Measurements from ENCODE around the gene SLC36A4. TPM values are rescaled to one million over a fixed set of nuclear protein-coding genes. Genes with fewer than 3 reads are reported as not detected.
A peak's percentile ranks its signal among the peaks of the same experiment; 100 is the strongest.
"Not testable (repeated sequence)": the region's sequence is repeated elsewhere in the genome, so short reads cannot be mapped to it uniquely, and the experiment has no call there.

SLC36A4 gene
- total RNA-seq = 10 to 100 TPM; 24.8 to 50.2 (median 39.2) TPM

DNA sequence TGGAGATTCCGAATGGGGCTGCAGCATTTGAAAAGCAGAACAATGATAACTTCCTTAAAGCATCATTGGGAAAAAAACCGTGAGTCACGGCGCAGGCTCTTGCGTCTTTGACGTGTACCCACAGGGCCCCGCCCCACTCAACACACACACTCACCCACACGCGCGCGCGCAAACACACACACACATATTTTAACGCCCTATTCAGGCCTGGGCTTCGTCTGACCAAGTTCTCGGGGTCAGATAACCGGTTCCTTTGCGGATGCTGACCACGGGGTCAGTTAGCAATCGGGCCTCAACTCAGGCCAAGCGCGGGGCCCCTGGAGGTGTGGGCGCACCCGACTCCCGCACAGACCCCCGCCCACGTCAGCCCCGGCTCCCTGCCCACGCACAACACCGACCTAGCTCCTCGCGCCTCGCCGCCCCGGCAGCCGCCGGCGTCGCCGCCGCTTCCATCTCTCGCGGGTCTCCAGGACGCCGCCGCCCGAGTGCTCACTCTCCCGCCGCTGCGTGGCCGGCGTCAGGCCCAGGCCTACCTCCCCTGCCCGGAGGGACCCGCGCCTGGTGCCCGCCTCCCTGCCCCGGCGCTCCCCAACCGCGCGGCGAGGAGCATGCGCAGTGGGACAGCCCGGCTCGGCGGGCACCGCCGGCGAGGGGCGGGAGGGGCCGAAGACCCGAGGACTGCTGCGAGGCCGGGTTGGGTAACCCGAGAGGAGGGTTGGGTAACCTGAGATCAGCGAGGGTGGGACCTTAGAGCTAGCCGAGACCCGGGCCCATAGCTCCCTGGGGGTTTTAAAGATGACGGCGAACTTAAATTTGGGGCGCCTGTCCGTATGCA lies at the start of gene SLC36A4:
Gene SLC36A4, minus strand, starts transcription at position 612 of the 835 bp plus-strand sequence. Its CDS starts 159 bp downstream, at position 453.
- H3K27ac ChIP-seq = peak within 1 kb of the TSS; percentile 92 to 98 (median 96)
- no peaks in the 10 kb centered on the region for H3K27me3 ChIP-seq
- peak within 1 kb of the TSS; percentile 82 to 83 (median 82) for H3K4me3 ChIP-seq (replicated peaks in 1 of 3)
- intact Hi-C loops (cut with DNase I) = no loop called here
- peaks cover 0 to 5% of the 10 kb centered on the region in 2 donors for H3K4me1 ChIP-seq
- WGBS, 2 donors = 1% methylated on average over 36 to 43 of the region's 81 CpGs
- peak; percentile 92 for DNase-seq
- TF ChIP-seq, protein P1, sequence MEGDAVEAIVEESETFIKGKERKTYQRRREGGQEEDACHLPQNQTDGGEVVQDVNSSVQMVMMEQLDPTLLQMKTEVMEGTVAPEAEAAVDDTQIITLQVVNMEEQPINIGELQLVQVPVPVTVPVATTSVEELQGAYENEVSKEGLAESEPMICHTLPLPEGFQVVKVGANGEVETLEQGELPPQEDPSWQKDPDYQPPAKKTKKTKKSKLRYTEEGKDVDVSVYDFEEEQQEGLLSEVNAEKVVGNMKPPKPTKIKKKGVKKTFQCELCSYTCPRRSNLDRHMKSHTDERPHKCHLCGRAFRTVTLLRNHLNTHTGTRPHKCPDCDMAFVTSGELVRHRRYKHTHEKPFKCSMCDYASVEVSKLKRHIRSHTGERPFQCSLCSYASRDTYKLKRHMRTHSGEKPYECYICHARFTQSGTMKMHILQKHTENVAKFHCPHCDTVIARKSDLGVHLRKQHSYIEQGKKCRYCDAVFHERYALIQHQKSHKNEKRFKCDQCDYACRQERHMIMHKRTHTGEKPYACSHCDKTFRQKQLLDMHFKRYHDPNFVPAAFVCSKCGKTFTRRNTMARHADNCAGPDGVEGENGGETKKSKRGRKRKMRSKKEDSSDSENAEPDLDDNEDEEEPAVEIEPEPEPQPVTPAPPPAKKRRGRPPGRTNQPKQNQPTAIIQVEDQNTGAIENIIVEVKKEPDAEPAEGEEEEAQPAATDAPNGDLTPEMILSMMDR (IDR thresholded peaks at IDR 0.05) = no peak
- peak; percentile 69 to 89 for TF ChIP-seq POLR2A (IDR thresholded peaks at IDR 0.05)
- H3K36me3 ChIP-seq = no peaks in the 10 kb centered on the region
- no peaks in the 10 kb centered on the region for H3K9me3 ChIP-seq

DNA sequence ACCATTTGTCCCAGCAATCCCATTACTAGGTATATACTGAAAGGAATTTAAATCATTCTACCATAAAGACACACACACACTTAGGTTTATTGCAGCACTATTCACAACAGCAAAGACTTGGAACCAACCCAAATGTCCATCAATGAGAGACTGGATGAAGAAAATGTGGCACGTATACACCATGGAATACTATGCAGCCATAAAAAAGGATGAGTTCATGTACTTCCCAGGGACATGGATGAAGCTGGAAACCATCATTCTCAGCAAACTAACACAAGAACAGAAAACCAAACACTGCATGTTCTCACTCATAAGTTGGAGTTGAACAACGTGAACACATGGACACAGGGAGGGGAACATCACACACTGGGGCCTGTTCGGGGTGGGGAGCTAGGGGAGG lies 49.0 kb upstream of the SLC36A4 start:
- WGBS, 2 donors = 94 to 95% methylated on average over 3 of the region's 3 CpGs
- DNase-seq; H3K4me3 ChIP-seq (replicated peaks in 1 of 3); H3K27me3 ChIP-seq; H3K9me3 ChIP-seq; H3K36me3 ChIP-seq; H3K27ac ChIP-seq; intact Hi-C loops (cut with DNase I): not testable (repeated sequence)
- H3K4me1 ChIP-seq = peaks cover 16 to 19% of the 10 kb centered on the region in 2 donors

DNA sequence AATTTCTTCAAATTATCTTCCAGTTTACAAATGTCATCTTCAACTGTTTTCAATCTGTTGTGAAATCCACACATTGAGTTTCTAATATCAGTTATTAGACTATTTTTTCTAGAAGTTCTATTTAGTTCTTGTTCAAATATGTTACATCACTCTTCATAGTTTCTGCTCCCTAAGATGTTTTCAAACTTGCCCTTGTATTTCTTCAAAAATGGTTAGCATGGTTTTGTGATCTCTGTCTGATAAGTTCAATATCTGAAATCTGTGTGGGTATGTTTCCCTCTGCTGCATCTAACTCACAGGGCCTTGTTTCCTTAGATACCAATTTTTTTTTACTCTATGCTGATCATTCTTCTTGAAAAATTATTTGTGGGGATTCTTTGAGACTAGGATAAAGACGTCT lies 46.2 kb upstream of the SLC36A4 start:
- no peaks in the 10 kb centered on the region for H3K9me3 ChIP-seq
- H3K27me3 ChIP-seq = no peaks in the 10 kb centered on the region
- intact Hi-C loops (cut with DNase I) = no loop called here
- H3K4me1 ChIP-seq = peaks cover 3 to 8% of the 10 kb centered on the region in 2 donors
- WGBS, 2 donors = 90 to 96% methylated on average over 1 of the region's 1 CpG
- no peak for TF ChIP-seq POLR2A (IDR thresholded peaks at IDR 0.05)
- TF ChIP-seq, protein P1 (IDR thresholded peaks at IDR 0.05) = no peak
- no peaks in the 10 kb centered on the region for H3K36me3 ChIP-seq
- H3K4me3 ChIP-seq (replicated peaks in 1 of 3) = no peak overlapping the region
- no peak overlapping the region for H3K27ac ChIP-seq
- DNase-seq = no peak

DNA sequence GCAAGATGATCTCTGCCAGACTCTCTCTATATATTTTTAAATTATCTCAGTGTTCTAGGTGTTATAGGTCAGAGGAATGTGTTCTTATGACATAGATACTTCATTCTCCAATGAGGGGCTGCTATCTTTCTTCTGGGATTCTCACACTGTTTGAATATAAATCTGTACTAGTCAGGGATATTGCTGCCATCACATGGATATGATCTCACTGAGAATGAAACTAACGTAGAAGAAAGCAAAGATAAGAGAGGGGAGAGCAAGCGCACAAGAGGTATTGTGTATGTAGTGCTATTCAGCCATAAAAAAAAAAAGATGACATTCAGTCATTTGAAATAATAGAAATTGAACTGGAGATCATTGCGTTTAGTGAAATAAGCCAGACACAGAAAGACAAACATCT lies 42.2 kb upstream of the SLC36A4 start:
- TF ChIP-seq POLR2A (IDR thresholded peaks at IDR 0.05) = no peak
- TF ChIP-seq, protein P1 (IDR thresholded peaks at IDR 0.05) = no peak
- 71 to 78% methylated on average over 3 of the region's 3 CpGs for WGBS, 2 donors
- DNase-seq = no peak
- no peaks in the 10 kb centered on the region for H3K4me1 ChIP-seq
- H3K9me3 ChIP-seq = no peaks in the 10 kb centered on the region
- H3K4me3 ChIP-seq (replicated peaks in 1 of 3) = no peak overlapping the region
- no peaks in the 10 kb centered on the region for H3K27me3 ChIP-seq
- H3K27ac ChIP-seq = no peak overlapping the region
- intact Hi-C loops (cut with DNase I) = loop anchor here (10.0 kb wide), 2 partner anchors 305 to 385 kb away; partner anchors contain the start of gene SMCO4
- H3K36me3 ChIP-seq = no peaks in the 10 kb centered on the region

DNA sequence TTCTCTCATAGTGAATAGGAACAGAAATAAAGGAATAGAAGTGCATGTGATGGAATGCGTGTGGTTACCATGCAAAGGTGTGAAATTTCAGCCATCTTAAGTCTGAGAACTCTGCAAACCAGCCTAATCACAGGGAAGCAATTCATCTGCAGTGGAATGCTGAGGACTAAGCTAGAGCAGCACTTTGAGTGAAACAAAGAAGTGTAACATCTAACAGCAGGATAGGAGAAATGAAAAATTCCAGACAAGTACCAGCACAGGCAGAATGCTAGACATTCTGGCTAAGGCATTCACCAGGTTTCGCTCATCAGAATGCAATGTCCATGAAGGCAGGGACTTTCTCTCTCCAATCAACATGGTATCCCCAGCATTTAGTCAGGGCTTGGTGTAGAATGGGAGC lies 41.2 kb upstream of the SLC36A4 start:
- Histone ChIP-seq H3K36me3 (no peaks in the 10 kb centered on the region), H3K4me1 (no peaks in the 10 kb centered on the region), H3K27ac (no peak overlapping the region), H3K27me3 (no peaks in the 10 kb centered on the region), H3K4me3 (replicated peaks in 1 of 3) (no peak overlapping the region), H3K9me3 (no peaks in the 10 kb centered on the region)
- 96 to 100% methylated on average over 2 of the region's 2 CpGs for WGBS, 2 donors
- TF ChIP-seq POLR2A (IDR thresholded peaks at IDR 0.05) = no peak
- TF ChIP-seq, protein P1 (IDR thresholded peaks at IDR 0.05) = no peak
- intact Hi-C loops (cut with DNase I) = loop anchor here (10.0 kb wide), 2 partner anchors 306 to 386 kb away; partner anchors contain the start of gene SMCO4
- no peak for DNase-seq

Data from thyroid gland (tissue), 4 donors.